A549 (cell line): ENCODE data around the gene PRDM11.

Experiments
- CHD4 ChIP-seq: fragments of 200-600 bp; sonication (generic); IDR thresholded peaks from 2 replicates; pipeline ENCODE4 v1.6.1; 2016; ENCODE audit warnings: antibody characterized with exemption, mild to moderate bottlenecking, borderline replicate concordance
- FOSL2 ChIP-seq, 2 experiments: fragments of 450-650 bp in 1 of 2; fragments of >200 bp in 1 of 2; sonication (Bioruptor Twin) in 1 of 2; formaldehyde crosslinking; IDR thresholded peaks; 2 replicates each; pipeline versions ENCODE4 v1.5.0 to v1.6.1; 2016 to 2020; ENCODE audit warnings: mild to moderate bottlenecking in 1 of 2, moderate library complexity in 1 of 2
- JUN ChIP-seq, 2 experiments: fragments of >200 bp; sonication (Bioruptor Twin); formaldehyde crosslinking; IDR thresholded peaks; 2 replicates in 1 of 2; 3 replicates in 1 of 2; pipeline ENCODE4 v1.6.1; 2016 to 2017
- MAZ ChIP-seq: fragments of 150-350 bp; IDR thresholded peaks from 2 replicates; pipeline ENCODE4 v1.6.1; 2014; ENCODE audit warnings: antibody characterized with exemption, low read depth, low read length, borderline replicate concordance
- POLR2A ChIP-seq: IDR thresholded peaks from 2 replicates; pipeline ENCODE4 v1.6.1; 2012; ENCODE audit warnings: mild to moderate bottlenecking, low read length
- TF ChIP-seq, protein P1 (sequence below): fragments of >200 bp; sonication (Bioruptor Twin); formaldehyde crosslinking; IDR thresholded peaks from 3 replicates; pipeline ENCODE4 v1.5.1; 2016

DNA sequence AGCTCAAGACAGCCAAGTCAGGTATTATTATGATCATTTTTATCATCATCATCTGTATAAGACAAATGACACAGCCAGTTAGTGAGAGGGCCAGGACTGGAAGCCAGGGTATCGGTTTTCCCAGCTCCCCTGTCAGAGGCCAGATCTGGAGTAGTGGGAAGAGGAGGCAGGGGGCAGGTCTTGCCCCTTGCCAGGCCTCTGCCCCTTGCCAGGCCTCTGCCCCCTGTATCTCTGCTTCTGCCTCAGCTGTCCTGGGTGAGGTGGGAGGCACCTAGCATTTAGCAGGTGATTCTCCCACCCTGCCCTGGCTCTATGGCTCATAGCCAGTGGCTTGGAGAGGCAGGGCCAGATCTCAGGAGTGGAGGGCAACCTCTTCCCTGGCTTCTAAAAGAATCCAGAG is 67.3 kb downstream of the PRDM11 start:
- no peak for TF ChIP-seq POLR2A
- TF ChIP-seq FOSL2 (IDR thresholded peaks at IDR 0.05), result no peak
- no peak for TF ChIP-seq FOSL2 (CRISPR knock-in tag; IDR thresholded peaks at IDR 0.05)
- TF ChIP-seq, protein P1, sequence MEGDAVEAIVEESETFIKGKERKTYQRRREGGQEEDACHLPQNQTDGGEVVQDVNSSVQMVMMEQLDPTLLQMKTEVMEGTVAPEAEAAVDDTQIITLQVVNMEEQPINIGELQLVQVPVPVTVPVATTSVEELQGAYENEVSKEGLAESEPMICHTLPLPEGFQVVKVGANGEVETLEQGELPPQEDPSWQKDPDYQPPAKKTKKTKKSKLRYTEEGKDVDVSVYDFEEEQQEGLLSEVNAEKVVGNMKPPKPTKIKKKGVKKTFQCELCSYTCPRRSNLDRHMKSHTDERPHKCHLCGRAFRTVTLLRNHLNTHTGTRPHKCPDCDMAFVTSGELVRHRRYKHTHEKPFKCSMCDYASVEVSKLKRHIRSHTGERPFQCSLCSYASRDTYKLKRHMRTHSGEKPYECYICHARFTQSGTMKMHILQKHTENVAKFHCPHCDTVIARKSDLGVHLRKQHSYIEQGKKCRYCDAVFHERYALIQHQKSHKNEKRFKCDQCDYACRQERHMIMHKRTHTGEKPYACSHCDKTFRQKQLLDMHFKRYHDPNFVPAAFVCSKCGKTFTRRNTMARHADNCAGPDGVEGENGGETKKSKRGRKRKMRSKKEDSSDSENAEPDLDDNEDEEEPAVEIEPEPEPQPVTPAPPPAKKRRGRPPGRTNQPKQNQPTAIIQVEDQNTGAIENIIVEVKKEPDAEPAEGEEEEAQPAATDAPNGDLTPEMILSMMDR, result no peak
- no peak for TF ChIP-seq JUN (IDR thresholded peaks at IDR 0.05)
- no peak for TF ChIP-seq MAZ
- no peak for TF ChIP-seq CHD4
